GM12875 (cell line): ENCODE results near the gene RPS15A.
A peak's percentile ranks its signal among the peaks of the same experiment; 100 is the strongest.

Source experiments
- H3K4me3 ChIP-seq: one replicate; pipeline ENCODE4 v1.5.1; 2011; ENCODE audit warnings: low read depth, low read length, control low read depth
- CTCF ChIP-seq: IDR thresholded peaks from 2 replicates; pipeline ENCODE4 v1.5.1; 2011; ENCODE audit warnings: low read depth, mild to moderate bottlenecking, control low read depth, inconsistent platforms, low read length, moderate library complexity, borderline replicate concordance; ENCODE audit not compliant: insufficient read depth

RPS15A gene

GRCh38 chr16:18789850-18790706 lies at the start of gene RPS15A:
Gene RPS15A (minus strand): TSS chr16:18790334. CDS start chr16:18789113, 1,221 bp downstream.
- peak within 1 kb of the TSS; percentile 86 for H3K4me3 ChIP-seq
- no peak for TF ChIP-seq CTCF

- H3K4me3 ChIP-seq, result no peak overlapping the region
- TF ChIP-seq CTCF, result no peak
These were observed 49.4 kb upstream of the RPS15A start for GRCh38 chr16:18839555-18839954.

- no peak overlapping the region for H3K4me3 ChIP-seq
- TF ChIP-seq CTCF, result no peak
These were observed 46.6 kb upstream of the RPS15A start for GRCh38 chr16:18836702-18837101.

GRCh38 chr16:18834864-18835263 lies 44.7 kb upstream of the RPS15A start:
- no peak overlapping the region for H3K4me3 ChIP-seq
- TF ChIP-seq CTCF, result no peak

GRCh38 chr16:18833707-18834505 lies 43.8 kb upstream of the RPS15A start:
- no peak overlapping the region for H3K4me3 ChIP-seq
- TF ChIP-seq CTCF, result no peak

GRCh38 chr16:18832613-18833012 lies 42.5 kb upstream of the RPS15A start:
- TF ChIP-seq CTCF, result no peak
- no peak overlapping the region for H3K4me3 ChIP-seq

GRCh38 chr16:18832006-18832405 lies 41.9 kb upstream of the RPS15A start:
- TF ChIP-seq CTCF, result no peak
- no peak overlapping the region for H3K4me3 ChIP-seq
